ENCODE results near the gene ZNF57. TPM values are rescaled to one million over a fixed set of nuclear protein-coding genes. Genes with fewer than 3 reads are reported as not detected.

Gene ZNF57
- total and polyA plus RNA-seq, 3 experiments from 2014 or later, result 3.2 to 4.4 (median 4.4) TPM

GRCh38 chr19:2906631-2907195 lies 6.0 kb downstream of the ZNF57 start:
- H3K36me3 Mint-ChIP-seq, result peaks cover 0 to 6% (median 2%) of the 10 kb centered on the region in 3 donors
- Histone ChIP-seq H3K27ac (ENCODE audit: low read depth, low read length) (no peak overlapping the region), H3K36me3 (ENCODE audit: insufficient read depth, low read length) (no peaks in the 10 kb centered on the region), H3K27me3 (ENCODE audit: insufficient read depth, low read length, poor library complexity, severe bottlenecking) (no peaks in the 10 kb centered on the region), H3K4me1 (ENCODE audit: insufficient read depth, low read length) (peaks cover 6% of the 10 kb centered on the region), H3K9me3 (ENCODE audit: low read length) (no peaks in the 10 kb centered on the region), H3K4me3 (ENCODE audit: low read length) (no peak overlapping the region)
- ChIA-PET POLR2A (no interaction called here), CTCF (no interaction called here)
- no peak overlapping the region for H3K27ac Mint-ChIP-seq
- peaks cover 12 to 33% (median 25%) of the 10 kb centered on the region in 3 donors for H3K4me1 Mint-ChIP-seq
- H3K27me3 Mint-ChIP-seq, result no peaks in the 10 kb centered on the region
- no peak for DNase-seq
- H3K4me3 Mint-ChIP-seq, result no peak overlapping the region
- no peaks in the 10 kb centered on the region for H3K9me3 Mint-ChIP-seq

GRCh38 chr19:2912306-2912705 lies 11.6 kb downstream of the ZNF57 start:
- Mint-ChIP-seq H3K36me3 (peaks cover 13 to 28% (median 23%) of the 10 kb centered on the region in 3 donors), H3K27ac (no peak overlapping the region), H3K4me1 (peaks cover 6 to 27% (median 11%) of the 10 kb centered on the region in 3 donors), H3K4me3 (no peak overlapping the region), H3K9me3 (peaks cover 2 to 9% (median 7%) of the 10 kb centered on the region in 5 donors), H3K27me3 (no peaks in the 10 kb centered on the region)
- CTCF ChIA-PET, result no interaction called here
- POLR2A ChIA-PET, result no interaction called here
- Histone ChIP-seq H3K36me3 (ENCODE audit: insufficient read depth, low read length) (peaks cover 15% of the 10 kb centered on the region), H3K27ac (ENCODE audit: low read depth, low read length) (no peak overlapping the region), H3K9me3 (ENCODE audit: low read length) (peaks cover 6% of the 10 kb centered on the region), H3K27me3 (ENCODE audit: insufficient read depth, low read length, poor library complexity, severe bottlenecking) (no peaks in the 10 kb centered on the region), H3K4me3 (ENCODE audit: low read length) (no peak overlapping the region), H3K4me1 (ENCODE audit: insufficient read depth, low read length) (no peaks in the 10 kb centered on the region)
- no peak for DNase-seq

GRCh38 chr19:2917275-2918184 lies 16.8 kb downstream of the ZNF57 start:
- CTCF ChIA-PET, result no interaction called here
- POLR2A ChIA-PET, result no interaction called here

GRCh38 chr19:2922987-2923386 lies 22.3 kb downstream of the ZNF57 start:
- peaks cover 3% of the 10 kb centered on the region for H3K36me3 ChIP-seq (ENCODE audit: insufficient read depth, low read length)
- DNase-seq, result no peak
- peaks cover 1% of the 10 kb centered on the region for H3K9me3 ChIP-seq (ENCODE audit: low read length)
- Mint-ChIP-seq H3K9me3 (peaks cover 1 to 4% (median 2%) of the 10 kb centered on the region in 5 donors), H3K27ac (no peak overlapping the region), H3K4me1 (no peaks in the 10 kb centered on the region), H3K36me3 (peaks cover 6 to 13% (median 11%) of the 10 kb centered on the region in 3 donors), H3K27me3 (no peaks in the 10 kb centered on the region), H3K4me3 (no peak overlapping the region)
- H3K27ac ChIP-seq (ENCODE audit: low read depth, low read length), result no peak overlapping the region
- no peaks in the 10 kb centered on the region for H3K4me1 ChIP-seq (ENCODE audit: insufficient read depth, low read length)
- ChIA-PET CTCF (interaction anchor here (1.1 kb wide), 1 partner anchor 186 kb away, joined by 4 read pairs; no protein-coding TSS in a partner anchor), POLR2A (interaction anchor here (0.7 kb wide), 1 partner anchor 1581 kb away, joined by 3 read pairs; no protein-coding TSS in a partner anchor)
- no peak overlapping the region for H3K4me3 ChIP-seq (ENCODE audit: low read length)
- H3K27me3 ChIP-seq (ENCODE audit: insufficient read depth, low read length, poor library complexity, severe bottlenecking), result no peaks in the 10 kb centered on the region

More at GRCh38 chr19:2917275-2918184, 16.8 kb downstream of the ZNF57 start:
- H3K4me1 ChIP-seq (ENCODE audit: insufficient read depth, low read length), result no peaks in the 10 kb centered on the region
- H3K36me3 ChIP-seq (ENCODE audit: insufficient read depth, low read length), result peaks cover 25% of the 10 kb centered on the region
- no peak overlapping the region for H3K4me3 ChIP-seq (ENCODE audit: low read length)
- Mint-ChIP-seq H3K9me3 (peaks cover 7 to 17% (median 14%) of the 10 kb centered on the region in 5 donors), H3K36me3 (peaks cover 22 to 47% (median 36%) of the 10 kb centered on the region in 3 donors), H3K27ac (peak overlapping the region in 2 of 8 donors; percentile 38 to 46), H3K4me3 (no peak overlapping the region), H3K27me3 (no peaks in the 10 kb centered on the region), H3K4me1 (peaks cover 0 to 1% (median 0%) of the 10 kb centered on the region in 3 donors)
- DNase-seq, result no peak
- peaks cover 14% of the 10 kb centered on the region for H3K9me3 ChIP-seq (ENCODE audit: low read length)
- no peaks in the 10 kb centered on the region for H3K27me3 ChIP-seq (ENCODE audit: insufficient read depth, low read length, poor library complexity, severe bottlenecking)
- no peak overlapping the region for H3K27ac ChIP-seq (ENCODE audit: low read depth, low read length)

- peaks cover 4 to 8% (median 8%) of the 10 kb centered on the region in 3 donors for H3K36me3 Mint-ChIP-seq
- H3K4me1 Mint-ChIP-seq, result no peaks in the 10 kb centered on the region
- Histone ChIP-seq H3K4me1 (ENCODE audit: insufficient read depth, low read length) (no peaks in the 10 kb centered on the region), H3K4me3 (ENCODE audit: low read length) (no peak overlapping the region), H3K27me3 (ENCODE audit: insufficient read depth, low read length, poor library complexity, severe bottlenecking) (no peaks in the 10 kb centered on the region), H3K36me3 (ENCODE audit: insufficient read depth, low read length) (no peaks in the 10 kb centered on the region), H3K9me3 (ENCODE audit: low read length) (no peaks in the 10 kb centered on the region), H3K27ac (ENCODE audit: low read depth, low read length) (no peak overlapping the region)
- H3K9me3 Mint-ChIP-seq, result peaks cover 0 to 2% (median 0%) of the 10 kb centered on the region in 5 donors
- H3K27ac Mint-ChIP-seq, result peak overlapping the region in 1 of 8 donors; percentile 20
- ChIA-PET POLR2A (interaction anchor here (0.7 kb wide), 1 partner anchor 1581 kb away, joined by 3 read pairs; no protein-coding TSS in a partner anchor), CTCF (interaction anchor here (1.1 kb wide), 1 partner anchor 185 kb away, joined by 4 read pairs; no protein-coding TSS in a partner anchor)
- H3K27me3 Mint-ChIP-seq, result no peaks in the 10 kb centered on the region
- no peak for DNase-seq
- no peak overlapping the region for H3K4me3 Mint-ChIP-seq
Measured at GRCh38 chr19:2923510-2923909, 22.8 kb downstream of the ZNF57 start.

GRCh38 chr19:2926341-2927031 lies 25.8 kb downstream of the ZNF57 start:
- peaks cover 7 to 11% (median 8%) of the 10 kb centered on the region in 3 donors for H3K36me3 Mint-ChIP-seq
- peaks cover 7 to 16% (median 10%) of the 10 kb centered on the region in 5 donors for H3K9me3 Mint-ChIP-seq
- no peak overlapping the region for H3K4me3 ChIP-seq (ENCODE audit: low read length)
- no peaks in the 10 kb centered on the region for H3K27me3 ChIP-seq (ENCODE audit: insufficient read depth, low read length, poor library complexity, severe bottlenecking)
- no peak overlapping the region for H3K4me3 Mint-ChIP-seq
- ChIA-PET POLR2A (no interaction called here), CTCF (no interaction called here)
- H3K36me3 ChIP-seq (ENCODE audit: insufficient read depth, low read length), result no peaks in the 10 kb centered on the region
- no peak overlapping the region for H3K27ac ChIP-seq (ENCODE audit: low read depth, low read length)
- no peaks in the 10 kb centered on the region for H3K4me1 ChIP-seq (ENCODE audit: insufficient read depth, low read length)
- no peaks in the 10 kb centered on the region for H3K27me3 Mint-ChIP-seq
- no peaks in the 10 kb centered on the region for H3K4me1 Mint-ChIP-seq
- H3K9me3 ChIP-seq (ENCODE audit: low read length), result no peaks in the 10 kb centered on the region
- no peak for DNase-seq
- no peak overlapping the region for H3K27ac Mint-ChIP-seq

GRCh38 chr19:2927032-2927430 lies 26.3 kb downstream of the ZNF57 start:
- ChIA-PET POLR2A (no interaction called here), CTCF (no interaction called here)
- Histone ChIP-seq H3K27ac (ENCODE audit: low read depth, low read length) (no peak overlapping the region), H3K27me3 (ENCODE audit: insufficient read depth, low read length, poor library complexity, severe bottlenecking) (no peaks in the 10 kb centered on the region), H3K4me1 (ENCODE audit: insufficient read depth, low read length) (no peaks in the 10 kb centered on the region), H3K36me3 (ENCODE audit: insufficient read depth, low read length) (no peaks in the 10 kb centered on the region), H3K9me3 (ENCODE audit: low read length) (no peaks in the 10 kb centered on the region), H3K4me3 (ENCODE audit: low read length) (no peak overlapping the region)
- Mint-ChIP-seq H3K4me1 (no peaks in the 10 kb centered on the region), H3K27me3 (no peaks in the 10 kb centered on the region), H3K9me3 (peaks cover 9 to 21% (median 13%) of the 10 kb centered on the region in 5 donors), H3K27ac (no peak overlapping the region), H3K4me3 (no peak overlapping the region), H3K36me3 (peaks cover 8 to 14% (median 10%) of the 10 kb centered on the region in 3 donors)
- DNase-seq, result no peak
